Effector memory CD8-positive, alpha-beta T cell (primary cell): ENCODE results near the gene CCDC192.

Source experiments
- ATAC-seq: fragments of 150-1000 bp; cut with Tn5 transposase; replicated peaks from 2 replicates; pipeline ENCODE4 v1.10.0; 2021; ENCODE audit warnings: mild to moderate bottlenecking, moderate library complexity
- DNase-seq, 3 experiments: peaks; one replicate each; pipeline ENCODE4 v3.0.0; 2021
- H3K27ac Mint-ChIP-seq, 2 donors: one replicate each; pipeline ENCODE4 v1.8.0; 2022; ENCODE audit warnings: mild to moderate bottlenecking in 2 of 2, mixed read lengths in 2 of 2, moderate library complexity in 2 of 2
- H3K27me3 Mint-ChIP-seq, 2 donors: one replicate each; pipeline ENCODE4 v1.8.0; 2022; ENCODE audit warnings: mixed read lengths in 2 of 2
- H3K36me3 Mint-ChIP-seq: one replicate; pipeline ENCODE4 v1.8.0; 2022; ENCODE audit warnings: mild to moderate bottlenecking, moderate library complexity, mixed read lengths; ENCODE audit not compliant: insufficient read depth
- H3K4me1 Mint-ChIP-seq, 2 donors: one replicate each; pipeline ENCODE4 v1.8.0; 2022; ENCODE audit warnings: low read depth in 2 of 2, mixed read lengths in 2 of 2
- H3K4me3 Mint-ChIP-seq, 2 donors: one replicate each; pipeline ENCODE4 v1.8.0; 2022; ENCODE audit warnings: mild to moderate bottlenecking in 2 of 2, mixed read lengths in 2 of 2, moderate library complexity in 2 of 2
- H3K9me3 Mint-ChIP-seq, 2 donors: one replicate each; pipeline ENCODE4 v1.8.0; 2022; ENCODE audit warnings: mixed read lengths in 2 of 2

CCDC192 gene

GRCh38 chr5:127878174-127878750, 175.1 kb downstream of the CCDC192 start:
- H3K4me3 Mint-ChIP-seq, result no peak overlapping the region
- no peaks in the 10 kb centered on the region for H3K36me3 Mint-ChIP-seq
- H3K27ac Mint-ChIP-seq, result no peak overlapping the region
- no peak for DNase-seq
- no peaks in the 10 kb centered on the region for H3K4me1 Mint-ChIP-seq
- peaks cover 9 to 16% of the 10 kb centered on the region in 2 donors for H3K27me3 Mint-ChIP-seq
- no peak for ATAC-seq
- no peaks in the 10 kb centered on the region for H3K9me3 Mint-ChIP-seq

GRCh38 chr5:127884416-127884815, 181.2 kb downstream of the CCDC192 start:
- Mint-ChIP-seq H3K9me3 (no peaks in the 10 kb centered on the region), H3K4me1 (no peaks in the 10 kb centered on the region), H3K36me3 (no peaks in the 10 kb centered on the region), H3K27ac (no peak overlapping the region), H3K4me3 (no peak overlapping the region), H3K27me3 (peaks cover 0 to 9% of the 10 kb centered on the region in 2 donors)
- ATAC-seq, result no peak
- DNase-seq, result no peak

- no peak overlapping the region for H3K4me3 Mint-ChIP-seq
- H3K27ac Mint-ChIP-seq, result no peak overlapping the region
- no peaks in the 10 kb centered on the region for H3K36me3 Mint-ChIP-seq
- H3K4me1 Mint-ChIP-seq, result no peaks in the 10 kb centered on the region
- H3K27me3 Mint-ChIP-seq, result peaks cover 0 to 9% of the 10 kb centered on the region in 2 donors
- H3K9me3 Mint-ChIP-seq, result no peaks in the 10 kb centered on the region
- DNase-seq (no peak), ATAC-seq (no peak)
Measured at GRCh38 chr5:127885176-127885575, 182.0 kb downstream of the CCDC192 start.

- Mint-ChIP-seq H3K27me3 (peaks cover 0 to 9% of the 10 kb centered on the region in 2 donors), H3K4me3 (no peak overlapping the region), H3K9me3 (no peaks in the 10 kb centered on the region), H3K36me3 (no peaks in the 10 kb centered on the region), H3K4me1 (no peaks in the 10 kb centered on the region), H3K27ac (no peak overlapping the region)
- no peak for ATAC-seq
- DNase-seq, result no peak
Measured at GRCh38 chr5:127886081-127886480, 182.9 kb downstream of the CCDC192 start.

GRCh38 chr5:127887282-127887681, 184.1 kb downstream of the CCDC192 start:
- Mint-ChIP-seq H3K36me3 (no peaks in the 10 kb centered on the region), H3K9me3 (no peaks in the 10 kb centered on the region), H3K4me3 (no peak overlapping the region), H3K4me1 (no peaks in the 10 kb centered on the region), H3K27me3 (peaks cover 0 to 9% of the 10 kb centered on the region in 2 donors), H3K27ac (no peak overlapping the region)
- DNase-seq (no peak), ATAC-seq (no peak)

GRCh38 chr5:127891942-127892341, 188.8 kb downstream of the CCDC192 start:
- H3K4me3 Mint-ChIP-seq, result no peak overlapping the region
- H3K27ac Mint-ChIP-seq, result no peak overlapping the region
- no peaks in the 10 kb centered on the region for H3K36me3 Mint-ChIP-seq
- no peaks in the 10 kb centered on the region for H3K4me1 Mint-ChIP-seq
- no peaks in the 10 kb centered on the region for H3K27me3 Mint-ChIP-seq
- no peaks in the 10 kb centered on the region for H3K9me3 Mint-ChIP-seq
- DNase-seq (no peak), ATAC-seq (no peak)

- DNase-seq, result peak in 1 of 3 experiments; percentile 3
Measured at GRCh38 chr5:127892467-127893207, 189.4 kb downstream of the CCDC192 start.

GRCh38 chr5:127893232-127893631, 190.0 kb downstream of the CCDC192 start:
- Mint-ChIP-seq H3K4me3 (no peak overlapping the region), H3K4me1 (no peaks in the 10 kb centered on the region), H3K9me3 (no peaks in the 10 kb centered on the region), H3K27ac (peak overlapping the region; percentile 6 to 21), H3K27me3 (no peaks in the 10 kb centered on the region), H3K36me3 (no peaks in the 10 kb centered on the region)
- DNase-seq, result no peak
- no peak for ATAC-seq

More at GRCh38 chr5:127892467-127893207, 189.4 kb downstream of the CCDC192 start:
- Mint-ChIP-seq H3K9me3 (no peaks in the 10 kb centered on the region), H3K36me3 (no peaks in the 10 kb centered on the region), H3K27me3 (no peaks in the 10 kb centered on the region), H3K4me3 (peak overlapping the region in 1 of 2 donors; percentile 42), H3K4me1 (no peaks in the 10 kb centered on the region), H3K27ac (peak overlapping the region; percentile 6 to 21)
- peak; percentile 86 for ATAC-seq

- no peak overlapping the region for H3K4me3 Mint-ChIP-seq
Measured at GRCh38 chr5:127894461-127894860, 191.3 kb downstream of the CCDC192 start.

GRCh38 chr5:127898551-127899213, 195.5 kb downstream of the CCDC192 start:
- H3K27ac Mint-ChIP-seq, result no peak overlapping the region
- no peak for ATAC-seq
- no peak for DNase-seq
- H3K36me3 Mint-ChIP-seq, result no peaks in the 10 kb centered on the region
- H3K4me1 Mint-ChIP-seq, result no peaks in the 10 kb centered on the region
- H3K9me3 Mint-ChIP-seq, result no peaks in the 10 kb centered on the region
- H3K27me3 Mint-ChIP-seq, result no peaks in the 10 kb centered on the region
- H3K4me3 Mint-ChIP-seq, result no peak overlapping the region

More at GRCh38 chr5:127894461-127894860, 191.3 kb downstream of the CCDC192 start:
- no peak for ATAC-seq
- H3K27me3 Mint-ChIP-seq, result no peaks in the 10 kb centered on the region
- H3K4me1 Mint-ChIP-seq, result no peaks in the 10 kb centered on the region
- no peak overlapping the region for H3K27ac Mint-ChIP-seq
- DNase-seq, result no peak
- H3K9me3 Mint-ChIP-seq, result no peaks in the 10 kb centered on the region
- H3K36me3 Mint-ChIP-seq, result no peaks in the 10 kb centered on the region

GRCh38 chr5:127899214-127899610, 196.0 kb downstream of the CCDC192 start:
- no peaks in the 10 kb centered on the region for H3K27me3 Mint-ChIP-seq
- no peaks in the 10 kb centered on the region for H3K9me3 Mint-ChIP-seq
- ATAC-seq (no peak), DNase-seq (no peak)
- no peaks in the 10 kb centered on the region for H3K4me1 Mint-ChIP-seq
- H3K4me3 Mint-ChIP-seq, result no peak overlapping the region
- no peak overlapping the region for H3K27ac Mint-ChIP-seq
- H3K36me3 Mint-ChIP-seq, result no peaks in the 10 kb centered on the region

- DNase-seq (no peak), ATAC-seq (peak; percentile 62)
- Mint-ChIP-seq H3K9me3 (no peaks in the 10 kb centered on the region), H3K4me3 (no peak overlapping the region), H3K4me1 (peaks cover 4 to 5% of the 10 kb centered on the region in 2 donors), H3K27ac (no peak overlapping the region), H3K36me3 (no peaks in the 10 kb centered on the region), H3K27me3 (peaks cover 4 to 10% of the 10 kb centered on the region in 2 donors)
Measured at GRCh38 chr5:127906562-127907204, 203.5 kb downstream of the CCDC192 start.

GRCh38 chr5:127907907-127908306, 204.7 kb downstream of the CCDC192 start:
- DNase-seq, result no peak
- peaks cover 4 to 10% of the 10 kb centered on the region in 2 donors for H3K27me3 Mint-ChIP-seq
- peaks cover 4 to 5% of the 10 kb centered on the region in 2 donors for H3K4me1 Mint-ChIP-seq
- no peaks in the 10 kb centered on the region for H3K36me3 Mint-ChIP-seq
- H3K27ac Mint-ChIP-seq, result no peak overlapping the region
- H3K9me3 Mint-ChIP-seq, result no peaks in the 10 kb centered on the region
- ATAC-seq, result peak; percentile 79
- no peak overlapping the region for H3K4me3 Mint-ChIP-seq
